ENCODE data around the gene ASNS.

DNA sequence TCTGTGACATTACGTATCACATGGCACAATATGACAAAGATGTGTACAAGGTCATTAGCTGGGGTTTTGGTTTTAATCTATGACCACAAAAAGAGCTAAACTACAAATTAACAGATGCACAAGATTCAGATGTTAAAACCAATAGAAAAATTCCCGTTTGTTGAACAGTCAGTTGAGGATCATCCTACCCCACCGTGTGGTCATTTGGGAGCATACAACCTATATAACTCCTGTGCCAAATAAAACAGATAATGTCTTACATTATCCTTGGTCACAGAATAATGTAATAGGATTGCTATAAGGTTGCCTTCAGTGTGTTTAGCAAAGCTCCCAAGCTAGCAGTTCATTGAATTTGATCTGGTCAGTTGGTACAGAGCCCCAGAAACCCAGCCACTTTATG is 28.2 kb downstream of the ASNS start:
- TF ChIP-seq, protein P1, sequence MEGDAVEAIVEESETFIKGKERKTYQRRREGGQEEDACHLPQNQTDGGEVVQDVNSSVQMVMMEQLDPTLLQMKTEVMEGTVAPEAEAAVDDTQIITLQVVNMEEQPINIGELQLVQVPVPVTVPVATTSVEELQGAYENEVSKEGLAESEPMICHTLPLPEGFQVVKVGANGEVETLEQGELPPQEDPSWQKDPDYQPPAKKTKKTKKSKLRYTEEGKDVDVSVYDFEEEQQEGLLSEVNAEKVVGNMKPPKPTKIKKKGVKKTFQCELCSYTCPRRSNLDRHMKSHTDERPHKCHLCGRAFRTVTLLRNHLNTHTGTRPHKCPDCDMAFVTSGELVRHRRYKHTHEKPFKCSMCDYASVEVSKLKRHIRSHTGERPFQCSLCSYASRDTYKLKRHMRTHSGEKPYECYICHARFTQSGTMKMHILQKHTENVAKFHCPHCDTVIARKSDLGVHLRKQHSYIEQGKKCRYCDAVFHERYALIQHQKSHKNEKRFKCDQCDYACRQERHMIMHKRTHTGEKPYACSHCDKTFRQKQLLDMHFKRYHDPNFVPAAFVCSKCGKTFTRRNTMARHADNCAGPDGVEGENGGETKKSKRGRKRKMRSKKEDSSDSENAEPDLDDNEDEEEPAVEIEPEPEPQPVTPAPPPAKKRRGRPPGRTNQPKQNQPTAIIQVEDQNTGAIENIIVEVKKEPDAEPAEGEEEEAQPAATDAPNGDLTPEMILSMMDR (IDR thresholded peaks at IDR 0.05; ENCODE audit: insufficient read depth, low read length, poor library complexity, severe bottlenecking): no peak
- TF ChIP-seq EZH2phosphoT487 (conservative IDR thresholded peaks at IDR 0.05; ENCODE audit: low read length): no peak

All from SU-DHL-6 (cell line).